GM18502 (cell line): Measurements from ENCODE around the gene MYCL.

Source experiments
- ATAC-seq: cut with Tn5 transposase; IDR thresholded peaks from one replicate; pipeline ENCODE4 v1.9.1; 2021; ENCODE audit warnings: mild to moderate bottlenecking; ENCODE audit not compliant: unreplicated experiment, poor library complexity

The MYCL gene

GRCh38 chr1:39857126-39857878, 44.4 kb downstream of the MYCL start:
- no peak for ATAC-seq

GRCh38 chr1:39854738-39855137, 47.0 kb downstream of the MYCL start:
- no peak for ATAC-seq

GRCh38 chr1:39854314-39854713, 47.4 kb downstream of the MYCL start:
- no peak for ATAC-seq

GRCh38 chr1:39852876-39853275, 48.8 kb downstream of the MYCL start:
- ATAC-seq = no peak

GRCh38 chr1:39852214-39852791, 49.4 kb downstream of the MYCL start:
- ATAC-seq = no peak

- no peak for ATAC-seq
Measured at GRCh38 chr1:39850606-39851216, 51.0 kb downstream of the MYCL start.

- ATAC-seq = no peak
Measured at GRCh38 chr1:39849203-39849602, 52.5 kb downstream of the MYCL start.

GRCh38 chr1:39847940-39848339, 53.8 kb downstream of the MYCL start:
- ATAC-seq = no peak

- ATAC-seq = no peak
Measured at GRCh38 chr1:39846796-39847195, 54.9 kb downstream of the MYCL start.

- ATAC-seq = peak; percentile 82
Measured at GRCh38 chr1:39845569-39846566, 55.8 kb downstream of the MYCL start.
